ENCODE measurements around the gene KLHDC7B.

DNA sequence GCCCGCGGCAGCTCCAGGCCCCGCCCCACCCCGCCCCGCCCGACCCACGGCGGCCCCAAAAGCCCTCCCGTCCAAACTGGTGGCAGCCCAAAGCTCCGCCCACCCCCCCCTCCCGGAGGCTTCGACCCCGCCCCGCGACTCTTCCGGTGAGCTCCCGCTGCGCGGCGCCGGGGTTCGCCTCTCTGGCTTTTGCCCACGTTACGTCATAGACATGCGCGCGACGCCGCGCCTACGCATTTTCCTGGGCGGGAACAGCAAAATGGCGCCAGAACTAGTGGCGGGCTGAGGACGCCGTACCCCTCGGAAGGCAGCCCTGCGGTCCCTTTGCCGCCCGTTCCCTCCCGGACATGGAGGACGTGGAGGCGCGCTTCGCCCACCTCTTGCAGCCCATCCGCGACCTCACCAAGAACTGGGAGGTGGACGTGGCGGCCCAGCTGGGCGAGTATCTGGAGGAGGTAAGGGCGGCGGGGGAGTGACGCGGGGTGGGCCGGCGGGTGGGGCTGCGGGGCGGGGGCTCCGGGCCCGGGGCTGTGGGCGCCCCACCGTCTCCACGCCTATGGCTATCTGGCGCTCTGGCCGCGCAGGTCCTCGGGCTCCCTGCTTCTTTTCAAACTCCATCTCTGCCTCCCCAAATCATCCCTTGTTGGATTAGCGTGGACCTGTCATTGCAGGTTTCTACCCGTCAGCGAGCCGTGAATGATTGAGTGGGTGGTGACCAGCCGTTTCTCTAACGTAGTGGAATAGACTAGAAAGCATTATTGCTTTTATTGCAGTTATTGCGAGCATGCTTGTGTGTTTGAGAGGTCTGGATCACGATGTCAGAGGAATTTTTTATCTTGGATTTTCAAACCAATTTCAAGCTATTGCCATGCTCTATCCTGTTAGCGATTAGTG, 37.5 kb upstream of the KLHDC7B start, which contains the start of gene NCAPH2:
- TF ChIP-seq NFYB (IDR thresholded peaks at IDR 0.05; ENCODE audit: insufficient read depth, low read depth, low read length) (no peak), SIN3A (IDR thresholded peaks at IDR 0.05; ENCODE audit: low read depth, low read length) (peak; percentile 81), YBX1 (IDR thresholded peaks at IDR 0.05) (no peak), NR2C2 (IDR thresholded peaks at IDR 0.05; ENCODE audit: borderline replicate concordance, control insufficient read depth, insufficient read length, low read depth) (no peak), CEBPB (IDR thresholded peaks at IDR 0.05; ENCODE audit: borderline replicate concordance in 1 of 2, low read depth in 2 of 2, low read length in 2 of 2) (no peak), FOS (IDR thresholded peaks at IDR 0.05; ENCODE audit: borderline replicate concordance, extremely low read depth, insufficient read length) (no peak), SPI1 (IDR thresholded peaks at IDR 0.05; ENCODE audit: borderline replicate concordance, insufficient read depth, low read depth, low read length) (no peak)
- TF ChIP-seq, protein P1, sequence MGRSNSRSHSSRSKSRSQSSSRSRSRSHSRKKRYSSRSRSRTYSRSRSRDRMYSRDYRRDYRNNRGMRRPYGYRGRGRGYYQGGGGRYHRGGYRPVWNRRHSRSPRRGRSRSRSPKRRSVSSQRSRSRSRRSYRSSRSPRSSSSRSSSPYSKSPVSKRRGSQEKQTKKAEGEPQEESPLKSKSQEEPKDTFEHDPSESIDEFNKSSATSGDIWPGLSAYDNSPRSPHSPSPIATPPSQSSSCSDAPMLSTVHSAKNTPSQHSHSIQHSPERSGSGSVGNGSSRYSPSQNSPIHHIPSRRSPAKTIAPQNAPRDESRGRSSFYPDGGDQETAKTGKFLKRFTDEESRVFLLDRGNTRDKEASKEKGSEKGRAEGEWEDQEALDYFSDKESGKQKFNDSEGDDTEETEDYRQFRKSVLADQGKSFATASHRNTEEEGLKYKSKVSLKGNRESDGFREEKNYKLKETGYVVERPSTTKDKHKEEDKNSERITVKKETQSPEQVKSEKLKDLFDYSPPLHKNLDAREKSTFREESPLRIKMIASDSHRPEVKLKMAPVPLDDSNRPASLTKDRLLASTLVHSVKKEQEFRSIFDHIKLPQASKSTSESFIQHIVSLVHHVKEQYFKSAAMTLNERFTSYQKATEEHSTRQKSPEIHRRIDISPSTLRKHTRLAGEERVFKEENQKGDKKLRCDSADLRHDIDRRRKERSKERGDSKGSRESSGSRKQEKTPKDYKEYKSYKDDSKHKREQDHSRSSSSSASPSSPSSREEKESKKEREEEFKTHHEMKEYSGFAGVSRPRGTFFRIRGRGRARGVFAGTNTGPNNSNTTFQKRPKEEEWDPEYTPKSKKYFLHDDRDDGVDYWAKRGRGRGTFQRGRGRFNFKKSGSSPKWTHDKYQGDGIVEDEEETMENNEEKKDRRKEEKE (IDR thresholded peaks at IDR 0.05) = no peak
- TF ChIP-seq, protein P2, sequence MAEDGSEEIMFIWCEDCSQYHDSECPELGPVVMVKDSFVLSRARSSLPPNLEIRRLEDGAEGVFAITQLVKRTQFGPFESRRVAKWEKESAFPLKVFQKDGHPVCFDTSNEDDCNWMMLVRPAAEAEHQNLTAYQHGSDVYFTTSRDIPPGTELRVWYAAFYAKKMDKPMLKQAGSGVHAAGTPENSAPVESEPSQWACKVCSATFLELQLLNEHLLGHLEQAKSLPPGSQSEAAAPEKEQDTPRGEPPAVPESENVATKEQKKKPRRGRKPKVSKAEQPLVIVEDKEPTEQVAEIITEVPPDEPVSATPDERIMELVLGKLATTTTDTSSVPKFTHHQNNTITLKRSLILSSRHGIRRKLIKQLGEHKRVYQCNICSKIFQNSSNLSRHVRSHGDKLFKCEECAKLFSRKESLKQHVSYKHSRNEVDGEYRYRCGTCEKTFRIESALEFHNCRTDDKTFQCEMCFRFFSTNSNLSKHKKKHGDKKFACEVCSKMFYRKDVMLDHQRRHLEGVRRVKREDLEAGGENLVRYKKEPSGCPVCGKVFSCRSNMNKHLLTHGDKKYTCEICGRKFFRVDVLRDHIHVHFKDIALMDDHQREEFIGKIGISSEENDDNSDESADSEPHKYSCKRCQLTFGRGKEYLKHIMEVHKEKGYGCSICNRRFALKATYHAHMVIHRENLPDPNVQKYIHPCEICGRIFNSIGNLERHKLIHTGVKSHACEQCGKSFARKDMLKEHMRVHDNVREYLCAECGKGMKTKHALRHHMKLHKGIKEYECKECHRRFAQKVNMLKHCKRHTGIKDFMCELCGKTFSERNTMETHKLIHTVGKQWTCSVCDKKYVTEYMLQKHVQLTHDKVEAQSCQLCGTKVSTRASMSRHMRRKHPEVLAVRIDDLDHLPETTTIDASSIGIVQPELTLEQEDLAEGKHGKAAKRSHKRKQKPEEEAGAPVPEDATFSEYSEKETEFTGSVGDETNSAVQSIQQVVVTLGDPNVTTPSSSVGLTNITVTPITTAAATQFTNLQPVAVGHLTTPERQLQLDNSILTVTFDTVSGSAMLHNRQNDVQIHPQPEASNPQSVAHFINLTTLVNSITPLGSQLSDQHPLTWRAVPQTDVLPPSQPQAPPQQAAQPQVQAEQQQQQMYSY (CRISPR knock-in tag; IDR thresholded peaks at IDR 0.05) = no peak

Data from GM12878 (cell line).